Measurements from ENCODE around the gene RTEL1. TPM values are rescaled to one million over a fixed set of nuclear protein-coding genes. Genes with fewer than 3 reads are reported as not detected.
A peak's percentile ranks its signal among the peaks of the same experiment; 100 is the strongest.

The RTEL1 gene
- total and polyA plus RNA-seq, 8 donors, result 7.6 to 70.4 (median 16.1) TPM

DNA sequence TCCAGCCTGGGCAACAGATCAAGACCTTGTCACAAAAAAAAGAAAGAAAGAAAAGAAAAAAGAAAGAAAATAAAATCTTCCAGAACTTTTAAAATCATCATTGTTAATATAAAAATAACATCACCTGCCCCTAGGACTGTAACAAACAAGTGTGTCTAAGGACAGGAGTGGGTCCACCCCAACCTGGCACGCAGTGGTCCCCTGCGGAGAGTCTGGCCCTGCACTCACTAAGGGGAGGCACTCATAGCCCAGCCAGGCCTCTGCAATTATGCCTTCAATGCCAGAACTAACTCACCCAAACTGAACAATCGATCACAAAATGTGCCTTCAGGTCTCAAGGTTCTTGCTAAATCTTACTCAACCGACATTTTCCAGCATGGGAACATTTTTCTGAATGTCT, 36.0 kb upstream of the RTEL1 start:
- Histone ChIP-seq H3K4me3 (no peak overlapping the region), H3K27me3 (no peaks in the 10 kb centered on the region), H3K4me1 (peaks cover 0 to 22% (median 13%) of the 10 kb centered on the region in 4 donors), H3K27ac (no peak overlapping the region), H3K36me3 (peaks cover 0 to 27% (median 24%) of the 10 kb centered on the region in 4 donors), H3K9me3 (no peaks in the 10 kb centered on the region)
- WGBS, 5 donors, result 90 to 96% (median 94%) methylated on average over 4 of the region's 4 CpGs
- intact Hi-C loops (cut with DNase I; ENCODE audit: low total_unique reads), result no loop called here
- TF ChIP-seq, protein P1, sequence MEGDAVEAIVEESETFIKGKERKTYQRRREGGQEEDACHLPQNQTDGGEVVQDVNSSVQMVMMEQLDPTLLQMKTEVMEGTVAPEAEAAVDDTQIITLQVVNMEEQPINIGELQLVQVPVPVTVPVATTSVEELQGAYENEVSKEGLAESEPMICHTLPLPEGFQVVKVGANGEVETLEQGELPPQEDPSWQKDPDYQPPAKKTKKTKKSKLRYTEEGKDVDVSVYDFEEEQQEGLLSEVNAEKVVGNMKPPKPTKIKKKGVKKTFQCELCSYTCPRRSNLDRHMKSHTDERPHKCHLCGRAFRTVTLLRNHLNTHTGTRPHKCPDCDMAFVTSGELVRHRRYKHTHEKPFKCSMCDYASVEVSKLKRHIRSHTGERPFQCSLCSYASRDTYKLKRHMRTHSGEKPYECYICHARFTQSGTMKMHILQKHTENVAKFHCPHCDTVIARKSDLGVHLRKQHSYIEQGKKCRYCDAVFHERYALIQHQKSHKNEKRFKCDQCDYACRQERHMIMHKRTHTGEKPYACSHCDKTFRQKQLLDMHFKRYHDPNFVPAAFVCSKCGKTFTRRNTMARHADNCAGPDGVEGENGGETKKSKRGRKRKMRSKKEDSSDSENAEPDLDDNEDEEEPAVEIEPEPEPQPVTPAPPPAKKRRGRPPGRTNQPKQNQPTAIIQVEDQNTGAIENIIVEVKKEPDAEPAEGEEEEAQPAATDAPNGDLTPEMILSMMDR (IDR thresholded peaks at IDR 0.05), result no peak
- TF ChIP-seq POLR2A (IDR thresholded peaks at IDR 0.05) (no peak), POLR2AphosphoS5 (IDR thresholded peaks at IDR 0.05) (no peak)
- DNase-seq, result no peak

- TF ChIP-seq POLR2A (IDR thresholded peaks at IDR 0.05), result no peak
- TF ChIP-seq POLR2AphosphoS5 (IDR thresholded peaks at IDR 0.05), result no peak
- TF ChIP-seq, protein P1 (IDR thresholded peaks at IDR 0.05), result no peak
- no peak for TF ChIP-seq EP300 (IDR thresholded peaks at IDR 0.05)
- peaks cover 0 to 20% (median 18%) of the 10 kb centered on the region in 4 donors for H3K36me3 ChIP-seq
- no peaks in the 10 kb centered on the region for H3K27me3 ChIP-seq
- H3K9me3 ChIP-seq, result no peaks in the 10 kb centered on the region
- peaks cover 4 to 27% (median 14%) of the 10 kb centered on the region in 4 donors for H3K4me1 ChIP-seq
- no peak overlapping the region for H3K27ac ChIP-seq
- intact Hi-C loops (cut with DNase I; ENCODE audit: low total_unique reads), result no loop called here
- DNase-seq, result no peak
- H3K4me3 ChIP-seq, result no peak overlapping the region
- 91 to 98% (median 96%) methylated on average over 13 to 14 of the region's 14 CpGs for WGBS, 5 donors
These were observed 35.4 kb upstream of the RTEL1 start for GRCh38 chr20:63622732-63623131.

DNA sequence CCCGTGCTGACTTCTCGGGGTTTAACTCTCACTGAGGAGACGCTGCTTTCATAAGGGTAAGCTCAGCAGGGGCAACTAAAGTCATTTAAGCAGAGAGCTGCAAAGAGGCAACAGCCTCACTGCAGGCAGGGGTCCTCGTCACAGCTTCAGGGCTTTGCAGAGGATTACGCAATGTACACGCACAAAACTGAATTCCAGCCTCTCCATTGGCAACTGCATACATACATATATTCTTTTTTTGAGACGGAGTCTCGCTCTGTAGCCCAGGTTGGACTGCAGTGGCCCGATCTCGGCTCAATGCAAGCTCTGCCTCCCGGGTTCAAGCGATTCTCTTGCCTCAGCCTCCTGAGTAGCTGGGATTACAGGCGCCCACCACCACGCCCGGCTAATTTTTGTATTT, 33.6 kb upstream of the RTEL1 start:
- 85 to 91% (median 90%) methylated on average over 15 of the region's 15 CpGs for WGBS, 5 donors
- no peak for TF ChIP-seq EP300 (IDR thresholded peaks at IDR 0.05)
- TF ChIP-seq POLR2A (IDR thresholded peaks at IDR 0.05), result no peak
- TF ChIP-seq, protein P1 (IDR thresholded peaks at IDR 0.05), result no peak
- no peak for TF ChIP-seq POLR2AphosphoS5 (IDR thresholded peaks at IDR 0.05)
- peak in 1 of 2 donors; percentile 44 for DNase-seq
- no peaks in the 10 kb centered on the region for H3K27me3 ChIP-seq
- no peaks in the 10 kb centered on the region for H3K9me3 ChIP-seq
- peaks cover 0 to 3% (median under 1%) of the 10 kb centered on the region in 4 donors for H3K36me3 ChIP-seq
- peaks cover 17 to 44% (median 32%) of the 10 kb centered on the region in 4 donors for H3K4me1 ChIP-seq
- no peak overlapping the region for H3K27ac ChIP-seq
- H3K4me3 ChIP-seq, result no peak overlapping the region
- intact Hi-C loops (cut with DNase I; ENCODE audit: low total_unique reads), result no loop called here

DNA sequence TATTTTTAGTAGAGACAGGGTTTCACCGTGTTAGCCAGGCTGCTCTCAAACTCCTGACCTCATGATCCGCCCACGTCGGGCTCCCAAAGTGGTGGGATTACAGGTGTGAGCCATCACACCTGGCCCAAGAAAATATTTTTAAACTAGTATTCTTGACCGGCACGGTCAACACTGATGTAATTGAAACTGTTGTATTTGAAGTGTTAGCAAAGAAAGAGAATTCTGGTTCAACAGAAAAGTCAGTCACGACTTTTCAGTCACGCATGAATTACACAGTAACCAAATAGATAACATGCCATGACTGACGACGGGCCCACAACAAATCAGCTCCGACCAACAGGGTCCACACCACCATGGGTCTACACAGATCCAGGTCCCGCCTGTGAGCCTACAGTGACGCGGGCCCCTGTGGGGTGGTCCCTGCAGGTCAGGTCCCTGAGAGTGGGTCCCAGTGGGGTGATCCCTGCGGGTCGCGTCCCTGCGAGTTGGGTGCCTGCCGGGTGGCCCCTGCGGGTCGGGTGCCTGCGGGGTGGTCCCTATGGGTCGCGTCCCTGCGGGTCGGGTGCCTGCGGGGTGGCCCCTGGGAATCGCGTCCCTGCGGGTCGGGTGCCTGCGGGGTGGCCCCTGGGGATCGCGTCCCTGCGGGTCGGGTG, 32.2 kb upstream of the RTEL1 start:
- Histone ChIP-seq H3K36me3 (no peaks in the 10 kb centered on the region), H3K9me3 (no peaks in the 10 kb centered on the region), H3K4me3 (peak overlapping the region; percentile 67 to 93 (median 75)), H3K27me3 (no peaks in the 10 kb centered on the region), H3K4me1 (peaks cover 17 to 45% (median 33%) of the 10 kb centered on the region in 4 donors), H3K27ac (peak overlapping the region; percentile 94 to 99 (median 98))
- WGBS, 5 donors, result 7 to 24% (median 13%) methylated on average over 8 to 36 of the region's 36 CpGs
- TF ChIP-seq, protein P1 (IDR thresholded peaks at IDR 0.05), result no peak
- TF ChIP-seq EP300 (IDR thresholded peaks at IDR 0.05), result no peak
- TF ChIP-seq POLR2AphosphoS5 (IDR thresholded peaks at IDR 0.05), result no peak
- no peak for TF ChIP-seq POLR2A (IDR thresholded peaks at IDR 0.05)
- peak in 1 of 2 donors; percentile 76 for DNase-seq
- intact Hi-C loops (cut with DNase I; ENCODE audit: low total_unique reads), result no loop called here
